ENCODE data around the gene RBM12. TPM values are rescaled to one million over a fixed set of nuclear protein-coding genes. Genes with fewer than 3 reads are reported as not detected.
A peak's percentile ranks its signal among the peaks of the same experiment; 100 is the strongest.

The RBM12 gene
- total and polyA plus RNA-seq, 2 of the 4 experiments (the other 2 are of a cell fraction), result 44.7 to 65.8 TPM

- Histone ChIP-seq H2BK120ac (ENCODE audit: low read depth, low read length) (no peak overlapping the region), H2BK5ac (ENCODE audit: low read depth, low read length, poor library complexity, severe bottlenecking) (peak overlapping the region; percentile 15), H4K91ac (ENCODE audit: insufficient read depth, low read depth, low read length) (no peak overlapping the region), H3K4ac (ENCODE audit: low read depth, low read length) (no peak overlapping the region), H4K20me1 (ENCODE audit: insufficient read depth, low read length) (peaks cover 75% of the 10 kb centered on the region), H3K79me1 (ENCODE audit: low read depth in 1 of 2, low read length in 2 of 2) (peaks cover 13 to 53% of the 10 kb centered on the region in 2 experiments), H3K4me2 (ENCODE audit: low read depth, low read length) (no peak overlapping the region), H3K9me3 (ENCODE audit: control insufficient read depth, insufficient read depth, low read length) (no peaks in the 10 kb centered on the region), H4K8ac (ENCODE audit: low read depth in 2 of 2, low read length in 2 of 2) (no peak overlapping the region; a peak in 1 of 4 replicates), H3K18ac (ENCODE audit: low read depth, low read length) (no peak overlapping the region), H2AK5ac (ENCODE audit: low read depth, low read length) (no peak overlapping the region), H3K56ac (ENCODE audit: extremely low read depth, insufficient read depth, low read length) (no peak overlapping the region), H3K4me1 (ENCODE audit: control insufficient read depth, insufficient read depth, low read length) (no peaks in the 10 kb centered on the region), H3K14ac (replicated peaks; ENCODE audit: low read depth, low read length) (no peak overlapping the region), H2BK15ac (ENCODE audit: low read depth, low read length) (no peak overlapping the region), H3K9ac (ENCODE audit: low read depth, low read length) (no peak overlapping the region), H2AK9ac (replicated peaks; ENCODE audit: low read depth, low read length, poor library complexity) (no peak overlapping the region), H2AFZ (replicated peaks; ENCODE audit: low read length, poor library complexity) (no peak overlapping the region), H3K23ac (ENCODE audit: low read depth, low read length) (peak overlapping the region; percentile 82; the same call in 1 of the 2 replicates), H3K27ac (ENCODE audit: insufficient read depth, low read length) (no peak overlapping the region), H3K36me3 (ENCODE audit: control insufficient read depth, insufficient read depth, low read length) (peaks cover 69% of the 10 kb centered on the region), H3K4me3 (ENCODE audit: insufficient read depth, low read depth, low read length) (no peak overlapping the region), H4K5ac (ENCODE audit: low read depth, low read length) (no peak overlapping the region), H3K27me3 (ENCODE audit: control insufficient read depth, insufficient read depth, low read length) (no peaks in the 10 kb centered on the region), H2BK20ac (ENCODE audit: low read depth, low read length) (no peak overlapping the region), H3K9me1 (ENCODE audit: insufficient read depth, low read length) (no peaks in the 10 kb centered on the region)
- ChIA-PET POLR2A (ENCODE audit: unreplicated experiment) (no interaction called here), CTCF (interaction anchor here (0.9 kb wide), 1 partner anchor 25 kb away, joined by 3 read pairs; no protein-coding TSS in a partner anchor)
- BruUV-seq (replicated peaks), result no TSS peak
- in situ Hi-C loops (cut with MboI; ENCODE audit: low sequenced_read_pairs), result no loop called here
- TF ChIP-seq MXI1 (IDR thresholded peaks at IDR 0.05; ENCODE audit: borderline replicate concordance, low read depth, low read length), result no peak
- no peak for TF ChIP-seq RFX5 (IDR thresholded peaks at IDR 0.05; ENCODE audit: low read depth, low read length)
- TF ChIP-seq NFE2L2 (IDR thresholded peaks at IDR 0.05; ENCODE audit: low read depth, low read length), result no peak
- no peak for TF ChIP-seq RAD21 (IDR thresholded peaks at IDR 0.05; ENCODE audit: low read length)
- TF ChIP-seq SMC3 (IDR thresholded peaks at IDR 0.05; ENCODE audit: low read depth, low read length), result no peak
- TF ChIP-seq MAZ (IDR thresholded peaks at IDR 0.05; ENCODE audit: borderline replicate concordance, low read depth, low read length), result no peak
- TF ChIP-seq POLR2A (IDR thresholded peaks at IDR 0.05; ENCODE audit: low read depth, low read length), result no peak
- no peak for TF ChIP-seq CEBPB (IDR thresholded peaks at IDR 0.05; ENCODE audit: low read depth, low read length)
- TF ChIP-seq USF2 (IDR thresholded peaks at IDR 0.05; ENCODE audit: low read depth, low read length), result no peak
- no peak for TF ChIP-seq CHD1 (IDR thresholded peaks at IDR 0.05; ENCODE audit: low read depth, low read length)
- no peak for TF ChIP-seq MAFK (IDR thresholded peaks at IDR 0.05; ENCODE audit: low read depth, low read length)
- TF ChIP-seq RCOR1 (IDR thresholded peaks at IDR 0.05; ENCODE audit: insufficient replicate concordance, low read length), result no peak
- no peak for TF ChIP-seq ELK1 (IDR thresholded peaks at IDR 0.05; ENCODE audit: borderline replicate concordance, low read depth, low read length)
- no peak for TF ChIP-seq CTCF (conservative IDR thresholded peaks at IDR 0.05; ENCODE audit: low read depth, low read length)
- no peak for TF ChIP-seq BHLHE40 (IDR thresholded peaks at IDR 0.05; ENCODE audit: low read depth, low read length)
- no peak for TF ChIP-seq FOS (IDR thresholded peaks at IDR 0.05; ENCODE audit: low read depth, low read length)
- intact Hi-C loops (cut with micrococcal nuclease), result loop anchor here (10.0 kb wide), 1 partner anchor 176 kb away; no protein-coding TSS in a partner anchor
- WGBS, 2 experiments (ENCODE audit: extremely low coverage in 2 of 2, insufficient read length in 1 of 2), result no CpG with 5 or more reads among the region's 1 CpG
- dilution Hi-C loops (cut with HindIII; ENCODE audit: low sequenced_read_pairs, unreplicated experiment), result no loop called here
- ATAC-seq (ENCODE audit: low read depth) (no peak), DNase-seq (no peak)
Measured at GRCh38 chr20:35709259-35709658, 44.6 kb upstream of the RBM12 start.

Data from IMR-90 (cell line).